KG1 (cell line): ENCODE results near the gene AK6.
A peak's percentile ranks its signal among the peaks of the same experiment; 100 is the strongest.
"Not testable (repeated sequence)": the region's sequence is repeated elsewhere in the genome, so short reads cannot be mapped to it uniquely, and the experiment has no call there.

Experiments used
- DNase-seq: peaks from one replicate; lab custom pipeline; 2025; lab: John Stamatoyannopoulos, UW

Gene AK6

GRCh38 chr5:69335341-69335935 is 33.9 kb downstream of the AK6 start:
- DNase-seq: no peak

- DNase-seq: peak; percentile 10
These were observed 34.5 kb downstream of the AK6 start for GRCh38 chr5:69334793-69335268.

- DNase-seq: not testable (repeated sequence)
These were observed 35.5 kb downstream of the AK6 start for GRCh38 chr5:69333668-69334315.

GRCh38 chr5:69331528-69332445 is 37.5 kb downstream of the AK6 start:
- peak; percentile 54 for DNase-seq

- DNase-seq: no peak
These were observed 39.3 kb downstream of the AK6 start for GRCh38 chr5:69329905-69330489.

- no peak for DNase-seq
These were observed 43.0 kb downstream of the AK6 start for GRCh38 chr5:69326365-69326764.

GRCh38 chr5:69317391-69317790 is 51.9 kb downstream of the AK6 start:
- DNase-seq: no peak

GRCh38 chr5:69315972-69316371 is 53.3 kb downstream of the AK6 start:
- DNase-seq: no peak

- no peak for DNase-seq
These were observed 55.9 kb downstream of the AK6 start for GRCh38 chr5:69313428-69313827.

- no peak for DNase-seq
These were observed 56.7 kb downstream of the AK6 start for GRCh38 chr5:69312459-69313160.

GRCh38 chr5:69309380-69309779 is 59.9 kb downstream of the AK6 start:
- DNase-seq: no peak

GRCh38 chr5:69308046-69308553 is 61.2 kb downstream of the AK6 start:
- DNase-seq: no peak

GRCh38 chr5:69305512-69305911 is 63.8 kb downstream of the AK6 start:
- DNase-seq: no peak
